ENCODE data around the gene SCD5.
A peak's percentile ranks its signal among the peaks of the same experiment; 100 is the strongest.

The SCD5 gene

GRCh38 chr4:82765134-82765533 lies 33.5 kb downstream of the SCD5 start:
- DNase-seq (ENCODE audit: low spot score): no peak

- no peak for DNase-seq (ENCODE audit: low spot score)
Observed at GRCh38 chr4:82761229-82761628, 37.4 kb downstream of the SCD5 start.

- no peak for DNase-seq (ENCODE audit: low spot score)
Observed at GRCh38 chr4:82758701-82759685, 39.6 kb downstream of the SCD5 start.

- DNase-seq (ENCODE audit: low spot score): no peak
Observed at GRCh38 chr4:82756061-82756460, 42.5 kb downstream of the SCD5 start.

- no peak for DNase-seq (ENCODE audit: low spot score)
Observed at GRCh38 chr4:82755650-82756049, 42.9 kb downstream of the SCD5 start.

- DNase-seq (ENCODE audit: low spot score): no peak
Observed at GRCh38 chr4:82754513-82755165, 44.0 kb downstream of the SCD5 start.

- no peak for DNase-seq (ENCODE audit: low spot score)
Observed at GRCh38 chr4:82753725-82754410, 44.7 kb downstream of the SCD5 start.

- DNase-seq (ENCODE audit: low spot score): peak; percentile 51
Observed at GRCh38 chr4:82753238-82753637, 45.4 kb downstream of the SCD5 start.

- peak; percentile 30 for DNase-seq (ENCODE audit: low spot score)
Observed at GRCh38 chr4:82748810-82749470, 49.7 kb downstream of the SCD5 start.

GRCh38 chr4:82747686-82748575 lies 50.7 kb downstream of the SCD5 start:
- peak; percentile 64 for DNase-seq (ENCODE audit: low spot score)

- DNase-seq (ENCODE audit: low spot score): peak; percentile 87
Observed at GRCh38 chr4:82746705-82747574, 51.7 kb downstream of the SCD5 start.

- peak; percentile 96 for DNase-seq (ENCODE audit: low spot score)
Observed at GRCh38 chr4:82745173-82745842, 53.3 kb downstream of the SCD5 start.

GRCh38 chr4:82744284-82744968 lies 54.2 kb downstream of the SCD5 start:
- peak; percentile 96 for DNase-seq (ENCODE audit: low spot score)

- no peak for DNase-seq (ENCODE audit: low spot score)
Observed at GRCh38 chr4:82741188-82741587, 57.4 kb downstream of the SCD5 start.

GRCh38 chr4:82739287-82740190 lies 59.1 kb downstream of the SCD5 start:
- DNase-seq (ENCODE audit: low spot score): peak; percentile 75

GRCh38 chr4:82737354-82737753 lies 61.2 kb downstream of the SCD5 start:
- no peak for DNase-seq (ENCODE audit: low spot score)

- peak; percentile 80 for DNase-seq (ENCODE audit: low spot score)
Observed at GRCh38 chr4:82733636-82734035, 65.0 kb downstream of the SCD5 start.

- DNase-seq (ENCODE audit: low spot score): no peak
Observed at GRCh38 chr4:82728301-82728700, 70.3 kb downstream of the SCD5 start.
